GM19467 (cell line): ENCODE measurements around the gene CCDC15.
A peak's percentile ranks its signal among the peaks of the same experiment; 100 is the strongest.
"Not testable (repeated sequence)": the region's sequence is repeated elsewhere in the genome, so short reads cannot be mapped to it uniquely, and the experiment has no call there.

Experiments
- ATAC-seq: cut with Tn5 transposase; IDR thresholded peaks from one replicate; pipeline ENCODE4 v1.9.1; 2021; ENCODE audit warnings: mild to moderate bottlenecking, moderate library complexity; ENCODE audit not compliant: unreplicated experiment

Gene CCDC15

DNA sequence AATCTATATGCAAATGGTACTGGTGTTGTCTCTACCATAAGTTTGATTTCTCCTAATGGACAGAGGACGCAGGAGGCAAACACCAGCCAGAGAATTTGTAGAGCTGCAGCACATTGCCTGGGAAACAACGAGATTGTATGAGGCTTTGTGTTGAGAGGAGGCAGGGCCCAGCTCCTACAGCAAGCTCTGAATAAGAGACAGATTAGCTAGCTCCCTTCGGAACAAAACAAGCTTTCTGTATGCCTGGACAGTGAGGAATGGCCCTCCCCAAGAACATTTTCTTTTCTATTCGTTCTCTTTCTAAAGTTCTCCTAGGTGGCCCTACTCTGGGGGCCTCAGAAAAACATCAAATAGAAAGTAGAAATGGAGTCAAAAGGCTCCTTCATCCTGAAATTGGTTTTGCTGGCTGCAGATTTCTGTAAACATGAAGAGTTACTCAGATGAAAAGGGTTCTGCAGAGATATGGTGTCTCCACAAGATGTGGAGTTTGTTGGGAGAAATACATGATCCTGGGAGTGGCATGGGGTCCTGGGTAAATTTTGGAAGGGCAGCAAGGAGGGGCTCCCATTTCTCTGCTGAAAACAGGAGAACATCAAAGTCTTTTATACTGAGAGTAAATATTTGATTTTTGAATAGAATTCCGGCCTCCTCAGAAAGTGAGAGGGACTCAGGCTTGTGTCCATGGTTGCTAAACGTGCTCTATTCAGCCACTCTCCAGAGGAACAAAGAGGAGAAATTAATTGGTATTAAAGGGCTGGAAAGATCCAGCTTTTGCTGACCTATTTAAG lies 11.3 kb upstream of the CCDC15 start:
- ATAC-seq = no peak

DNA sequence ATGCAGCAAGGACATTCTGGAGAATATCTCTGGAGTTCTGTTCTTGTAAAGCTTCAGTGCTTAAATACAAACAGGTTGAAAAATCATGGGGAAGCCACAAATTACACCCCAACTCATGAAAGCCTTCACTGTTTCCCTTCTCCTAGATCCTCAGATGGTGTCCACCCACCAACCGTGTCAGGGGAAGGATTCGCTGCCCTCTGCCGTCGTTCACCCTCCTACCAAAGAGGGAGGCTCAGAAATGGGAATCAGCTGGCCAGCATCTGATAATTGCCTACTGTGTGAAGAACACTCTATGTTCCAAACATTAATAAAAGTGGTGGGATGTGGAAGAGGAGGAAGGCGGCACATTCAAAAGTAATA lies 10.8 kb upstream of the CCDC15 start:
- ATAC-seq = no peak

- no peak for ATAC-seq
These were observed 10.3 kb upstream of the CCDC15 start for GRCh38 chr11:124943741-124944140.

DNA sequence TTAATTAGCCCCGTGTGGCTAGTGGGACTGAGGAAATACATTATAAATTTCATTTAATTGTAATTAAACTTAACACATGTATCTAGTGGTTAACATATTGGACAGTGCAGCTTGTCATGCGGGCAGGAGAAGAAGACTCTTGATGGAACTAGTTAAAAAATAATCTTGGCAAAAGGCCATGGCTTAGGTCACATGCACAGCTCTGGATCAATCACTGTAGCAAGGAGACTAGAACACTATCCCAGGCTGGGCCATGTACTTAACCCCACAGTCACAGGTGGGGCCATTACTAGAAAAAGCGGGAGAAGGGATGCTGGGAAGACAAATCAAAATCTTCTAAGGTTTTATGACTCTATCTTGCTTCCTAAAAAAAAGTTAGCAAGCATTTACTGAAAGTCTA lies 9.4 kb upstream of the CCDC15 start:
- no peak for ATAC-seq

- no peak for ATAC-seq
These were observed 8.2 kb upstream of the CCDC15 start for GRCh38 chr11:124945826-124946225.

DNA sequence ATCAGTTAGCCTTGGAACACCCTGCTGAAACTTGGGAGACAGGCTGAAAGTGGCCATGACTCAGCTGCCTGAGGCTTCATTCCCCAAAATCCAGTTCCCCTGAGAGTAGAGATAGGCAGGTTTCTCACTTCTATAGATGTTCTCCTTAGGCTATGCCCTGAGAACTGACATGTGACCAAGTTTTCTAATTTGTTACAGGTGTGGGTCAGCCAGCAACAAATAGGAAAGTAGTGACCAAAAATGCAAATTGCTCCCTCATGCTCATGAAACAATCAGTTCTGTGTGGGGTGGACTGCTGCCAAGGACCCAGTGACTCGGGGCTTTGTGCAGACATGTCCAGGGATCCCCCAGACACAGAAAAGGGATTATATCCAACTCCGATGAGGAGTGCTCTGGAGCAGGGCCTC lies 7.3 kb upstream of the CCDC15 start:
- ATAC-seq = no peak

DNA sequence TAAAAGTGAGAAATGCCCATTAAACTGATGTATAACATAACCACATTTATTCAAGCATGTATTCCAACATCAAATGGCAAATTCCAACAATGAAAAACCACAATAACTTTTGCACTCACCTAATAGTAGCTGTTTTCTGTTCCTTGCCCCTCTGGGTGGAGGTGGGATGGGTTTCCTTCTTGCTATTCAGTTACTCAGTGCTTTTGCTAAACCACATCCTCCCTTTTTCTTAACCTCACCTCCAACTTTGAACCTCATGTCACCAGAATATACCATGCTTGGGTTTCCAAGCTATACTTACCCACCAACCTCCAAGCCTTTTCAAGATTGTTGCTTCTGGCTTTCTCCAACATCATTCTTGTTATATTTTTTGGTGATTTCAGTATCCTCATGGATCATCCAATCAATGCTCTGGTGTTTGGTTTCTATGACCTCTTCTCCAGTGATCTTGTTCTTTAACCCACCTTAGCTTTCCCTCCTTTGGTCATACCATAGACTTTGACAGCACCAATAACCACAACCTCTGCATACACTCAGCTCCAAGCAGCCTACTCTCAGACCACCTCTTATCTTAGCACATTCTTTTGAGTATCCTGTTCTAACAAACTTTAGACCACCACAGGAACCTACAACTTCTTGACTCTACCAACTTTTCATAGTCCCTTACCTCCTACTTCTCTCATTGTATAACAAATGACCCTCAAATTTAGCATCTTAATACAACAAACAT lies 3.2 kb upstream of the CCDC15 start:
- no peak for ATAC-seq

DNA sequence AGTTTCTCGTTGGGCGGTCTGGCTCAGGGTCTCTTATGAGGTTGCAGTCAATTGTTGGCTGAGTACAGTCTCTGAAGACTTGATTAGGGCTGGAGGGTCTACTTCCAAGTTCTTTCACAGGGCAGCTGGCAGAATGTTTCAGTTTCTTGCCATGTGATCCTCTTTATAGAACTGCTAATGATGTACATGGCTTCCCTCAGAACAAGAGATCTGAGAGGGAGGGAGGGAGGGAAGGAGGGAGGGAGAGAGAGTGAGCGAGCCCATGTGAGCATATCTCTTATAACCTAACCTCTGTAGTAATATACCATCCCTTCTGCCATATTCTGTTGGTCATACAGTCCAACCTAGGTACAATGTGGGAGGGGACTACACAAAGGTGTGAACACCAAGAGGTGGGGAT lies 2.7 kb upstream of the CCDC15 start:
- ATAC-seq = no peak

GRCh38 chr11:124954590-124954955 lies 571 bp downstream of the CCDC15 start:
- no peak for ATAC-seq

DNA sequence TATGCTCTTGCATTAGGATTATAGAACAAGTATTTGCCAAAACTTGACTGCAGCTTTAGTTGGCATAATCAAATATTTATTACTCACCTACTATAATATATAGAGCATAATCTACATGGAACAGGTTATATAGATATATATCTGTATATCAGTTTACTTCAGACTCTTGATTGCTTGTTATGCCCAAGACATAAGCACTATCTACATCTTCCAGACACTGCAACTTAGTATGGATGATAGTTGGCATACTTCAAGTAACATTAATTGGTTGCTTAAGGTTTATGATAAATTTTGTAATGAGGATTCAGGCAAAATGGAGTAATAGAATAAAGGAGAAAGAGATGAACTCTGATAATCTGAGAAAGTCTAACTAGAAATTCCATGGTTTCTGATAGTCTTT lies 1.0 kb downstream of the CCDC15 start:
- ATAC-seq = no peak

GRCh38 chr11:124961972-124962609 lies 8.1 kb downstream of the CCDC15 start:
- ATAC-seq = peak; percentile 94

DNA sequence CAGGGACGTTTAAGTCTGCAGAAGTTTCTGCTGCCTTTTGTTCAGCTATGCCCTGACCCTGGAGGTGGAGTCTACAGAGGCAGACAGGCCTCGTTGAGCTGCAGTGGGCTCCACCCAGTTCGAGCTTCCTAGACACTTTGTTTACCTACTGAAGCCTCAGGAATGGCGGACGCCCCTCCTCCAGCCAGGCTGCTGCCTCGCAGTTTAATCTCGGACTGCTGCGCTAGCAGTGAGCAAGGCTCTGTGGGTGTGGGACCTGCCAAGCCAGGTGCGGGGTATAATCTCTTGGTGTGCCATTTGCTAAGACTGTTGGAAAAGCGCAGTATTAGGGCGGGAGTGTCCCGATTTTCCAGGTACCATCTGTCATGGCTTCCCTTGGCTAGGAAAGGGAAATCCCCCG lies 14.2 kb downstream of the CCDC15 start:
- not testable (repeated sequence) for ATAC-seq

DNA sequence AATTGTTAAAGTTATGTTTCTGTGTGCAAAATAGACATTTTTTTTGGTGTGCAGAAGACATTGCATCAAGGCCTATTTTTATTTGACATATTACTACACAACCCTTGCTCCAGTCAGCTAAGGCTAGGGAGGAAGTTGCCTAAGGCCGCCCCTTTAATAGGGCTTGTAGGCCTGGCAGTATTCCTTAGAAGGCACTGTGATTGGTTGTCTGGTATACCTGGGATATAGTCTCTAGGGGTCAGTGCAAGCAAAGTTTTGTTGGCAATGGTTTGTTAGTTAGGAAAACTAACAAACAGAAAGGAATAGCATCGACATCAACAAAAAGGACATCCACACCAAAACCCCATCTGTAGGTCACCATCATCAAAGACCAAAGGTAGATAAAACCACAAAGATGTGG lies 16.9 kb downstream of the CCDC15 start:
- no peak for ATAC-seq

DNA sequence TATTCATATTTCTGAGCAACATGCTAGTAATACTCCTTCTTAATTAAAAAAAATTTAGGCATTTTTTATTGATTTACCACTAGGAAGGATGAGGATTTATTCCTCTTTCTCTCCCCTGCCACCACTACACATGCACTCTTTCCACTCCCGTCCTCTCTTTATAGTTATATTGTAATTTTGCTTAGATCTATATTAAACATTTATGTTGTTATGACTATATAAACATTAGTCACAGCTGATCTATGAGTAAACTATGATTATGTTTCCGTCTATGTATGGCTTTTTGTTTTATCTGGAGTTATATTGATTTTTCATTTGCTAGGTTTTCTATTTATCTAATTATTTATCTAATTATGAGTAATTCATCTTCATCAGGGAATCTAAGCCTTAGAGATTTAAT lies 17.8 kb downstream of the CCDC15 start:
- ATAC-seq = no peak

DNA sequence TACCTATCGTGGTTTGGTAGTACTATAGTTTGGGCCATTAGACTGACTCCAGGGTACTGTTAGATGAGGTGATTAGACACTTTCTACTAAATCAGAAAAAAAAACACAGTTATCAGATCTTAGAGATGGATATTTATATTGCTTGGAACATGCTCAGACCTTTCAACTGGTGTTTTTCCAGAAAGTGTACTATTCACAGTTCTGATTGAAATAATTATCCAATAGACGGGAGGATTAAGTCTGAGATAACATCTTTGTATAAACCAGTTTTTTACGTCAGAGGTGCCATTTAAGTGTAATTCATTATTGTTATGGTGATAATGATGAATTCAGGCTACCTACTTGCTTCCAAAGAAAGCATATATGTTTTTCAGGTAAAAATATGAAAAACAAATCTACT lies 22.5 kb downstream of the CCDC15 start:
- no peak for ATAC-seq

DNA sequence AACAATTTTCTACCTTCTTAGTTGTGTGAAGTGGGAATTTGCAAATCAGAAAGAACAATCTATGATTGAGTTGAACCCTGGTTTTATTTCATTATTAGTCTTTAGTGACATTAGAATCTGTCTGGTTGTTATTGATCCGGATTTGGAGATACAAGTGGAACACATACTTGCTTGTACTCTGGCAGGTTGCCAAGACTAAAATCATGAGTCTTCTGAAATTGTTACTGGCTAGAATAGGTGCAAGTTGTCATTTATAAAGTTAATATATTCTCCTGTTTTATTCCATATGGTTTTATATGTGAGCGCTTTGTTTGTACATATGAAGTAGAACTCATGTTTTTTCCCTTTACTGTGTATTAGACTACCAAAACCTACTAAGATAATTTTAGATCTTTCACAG lies 23.0 kb downstream of the CCDC15 start:
- ATAC-seq = no peak

- ATAC-seq = no peak
These were observed 24.3 kb downstream of the CCDC15 start for GRCh38 chr11:124978316-124978715.

DNA sequence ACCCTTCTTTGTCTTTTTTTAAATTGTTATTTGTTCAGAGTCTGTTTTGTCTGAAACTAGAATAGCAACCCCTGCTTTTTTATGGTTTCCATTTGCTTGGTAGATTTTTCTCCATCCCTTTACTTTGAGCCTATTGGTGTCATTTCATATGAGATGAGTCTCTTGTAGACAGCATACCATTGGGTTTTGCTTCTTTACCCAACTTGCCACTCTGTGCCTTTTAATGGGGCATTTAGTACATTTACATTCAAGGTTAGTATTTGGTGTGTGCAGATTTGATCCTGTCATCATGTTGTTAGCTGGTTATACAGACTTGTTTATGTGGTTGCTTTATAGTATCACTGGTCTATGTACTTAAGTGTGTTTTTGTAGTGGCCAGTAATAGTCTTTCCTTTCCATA lies 28.0 kb downstream of the CCDC15 start:
- ATAC-seq = no peak

- no peak for ATAC-seq
These were observed 29.9 kb downstream of the CCDC15 start for GRCh38 chr11:124983674-124984511.

DNA sequence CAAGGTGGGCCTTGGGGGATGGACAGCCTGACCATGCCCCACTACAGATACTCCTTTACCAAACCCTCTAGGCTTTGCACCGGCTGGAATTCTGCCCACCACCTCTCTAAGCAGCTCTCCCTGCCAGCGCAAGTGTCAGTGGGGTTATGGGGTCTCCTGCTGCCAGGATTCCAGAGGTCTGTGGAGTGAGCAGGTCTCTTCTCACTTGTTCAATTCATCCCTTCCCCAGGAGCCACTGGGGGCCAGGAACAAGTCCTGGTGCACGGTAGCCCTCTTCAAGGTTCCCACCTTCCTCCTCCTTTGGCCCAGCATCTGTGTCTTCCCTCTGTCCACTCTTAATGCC lies 30.5 kb downstream of the CCDC15 start:
- ATAC-seq = no peak

DNA sequence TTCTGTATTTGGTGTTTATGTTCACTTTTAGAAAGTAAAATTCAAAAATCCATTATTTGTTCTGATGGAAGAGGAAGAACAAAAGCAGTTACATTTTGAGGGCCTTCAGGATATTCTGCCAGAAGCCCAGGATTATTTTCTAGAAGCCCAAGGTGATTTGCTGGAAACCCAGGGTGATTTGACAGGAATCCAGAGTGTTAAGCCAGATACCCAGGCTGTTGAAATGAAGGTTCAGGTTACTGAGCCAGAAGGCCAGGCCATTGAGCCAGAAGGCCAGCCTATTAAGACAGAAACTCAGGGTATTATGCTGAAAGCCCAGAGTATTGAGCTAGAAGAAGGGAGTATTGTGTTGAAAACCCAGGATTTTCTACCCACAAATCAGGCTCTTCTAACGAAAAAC lies 33.1 kb downstream of the CCDC15 start:
- ATAC-seq = no peak
